Measurements from ENCODE around the gene DYRK1A. TPM values are rescaled to one million over a fixed set of nuclear protein-coding genes. Genes with fewer than 3 reads are reported as not detected.

Gene DYRK1A
- total and polyA plus RNA-seq, 2 of the 13 experiments (the other 11 are each of a cell fraction or from before 2014, with no cell fraction given) = 24.6 to 34.2 TPM

DNA sequence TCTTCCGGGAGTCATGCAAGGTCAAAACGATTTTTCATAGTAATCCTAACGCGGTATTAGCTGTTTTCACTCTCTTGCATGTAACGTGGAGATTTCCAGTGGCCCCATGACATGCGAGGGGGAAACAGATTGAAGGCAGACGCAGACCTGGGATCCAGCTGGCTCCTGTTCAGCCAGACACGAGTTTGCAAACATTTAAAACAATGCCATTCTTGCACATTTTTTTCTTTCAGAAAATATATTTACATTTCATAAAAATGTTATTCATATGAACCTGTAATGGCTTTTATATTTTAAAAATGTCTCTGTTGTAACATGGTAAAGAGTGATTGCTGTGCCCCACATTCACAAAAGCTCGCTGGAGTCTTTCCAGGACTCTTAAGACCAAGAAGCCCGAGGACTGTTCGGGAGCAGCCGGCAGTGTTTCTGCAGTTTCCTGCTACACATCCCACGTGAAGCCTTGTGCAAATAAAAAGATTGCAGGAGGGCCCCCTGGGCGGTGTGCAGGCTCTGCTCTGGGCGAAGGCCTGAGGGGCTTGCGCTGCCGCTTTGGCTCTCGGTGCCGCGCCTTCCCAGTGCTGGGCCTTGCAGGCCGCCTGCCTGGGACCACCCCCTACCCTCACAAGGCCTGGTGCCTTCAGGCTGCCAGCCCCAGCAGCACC, 184.9 kb downstream of the DYRK1A start (continued):
- peak; percentile 53 for TF ChIP-seq ZNF781 (CRISPR knock-in tag; IDR thresholded peaks at IDR 0.05; ENCODE audit: borderline replicate concordance, not compliant biosample characterization)
- 0 out of 2 replicates have a peak, but pooled peaks have one; percentile 37 for TF ChIP-seq ARNTL (CRISPR knock-in tag; IDR thresholded peaks at IDR 0.05)
- TF ChIP-seq, protein P1, sequence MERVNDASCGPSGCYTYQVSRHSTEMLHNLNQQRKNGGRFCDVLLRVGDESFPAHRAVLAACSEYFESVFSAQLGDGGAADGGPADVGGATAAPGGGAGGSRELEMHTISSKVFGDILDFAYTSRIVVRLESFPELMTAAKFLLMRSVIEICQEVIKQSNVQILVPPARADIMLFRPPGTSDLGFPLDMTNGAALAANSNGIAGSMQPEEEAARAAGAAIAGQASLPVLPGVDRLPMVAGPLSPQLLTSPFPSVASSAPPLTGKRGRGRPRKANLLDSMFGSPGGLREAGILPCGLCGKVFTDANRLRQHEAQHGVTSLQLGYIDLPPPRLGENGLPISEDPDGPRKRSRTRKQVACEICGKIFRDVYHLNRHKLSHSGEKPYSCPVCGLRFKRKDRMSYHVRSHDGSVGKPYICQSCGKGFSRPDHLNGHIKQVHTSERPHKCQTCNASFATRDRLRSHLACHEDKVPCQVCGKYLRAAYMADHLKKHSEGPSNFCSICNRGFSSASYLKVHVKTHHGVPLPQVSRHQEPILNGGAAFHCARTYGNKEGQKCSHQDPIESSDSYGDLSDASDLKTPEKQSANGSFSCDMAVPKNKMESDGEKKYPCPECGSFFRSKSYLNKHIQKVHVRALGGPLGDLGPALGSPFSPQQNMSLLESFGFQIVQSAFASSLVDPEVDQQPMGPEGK (CRISPR knock-in tag; IDR thresholded peaks at IDR 0.05) = peak; percentile 57; the same call in 1 of the 2 replicates
- TF ChIP-seq, protein P2, sequence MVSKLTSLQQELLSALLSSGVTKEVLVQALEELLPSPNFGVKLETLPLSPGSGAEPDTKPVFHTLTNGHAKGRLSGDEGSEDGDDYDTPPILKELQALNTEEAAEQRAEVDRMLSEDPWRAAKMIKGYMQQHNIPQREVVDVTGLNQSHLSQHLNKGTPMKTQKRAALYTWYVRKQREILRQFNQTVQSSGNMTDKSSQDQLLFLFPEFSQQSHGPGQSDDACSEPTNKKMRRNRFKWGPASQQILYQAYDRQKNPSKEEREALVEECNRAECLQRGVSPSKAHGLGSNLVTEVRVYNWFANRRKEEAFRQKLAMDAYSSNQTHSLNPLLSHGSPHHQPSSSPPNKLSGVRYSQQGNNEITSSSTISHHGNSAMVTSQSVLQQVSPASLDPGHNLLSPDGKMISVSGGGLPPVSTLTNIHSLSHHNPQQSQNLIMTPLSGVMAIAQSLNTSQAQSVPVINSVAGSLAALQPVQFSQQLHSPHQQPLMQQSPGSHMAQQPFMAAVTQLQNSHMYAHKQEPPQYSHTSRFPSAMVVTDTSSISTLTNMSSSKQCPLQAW (CRISPR knock-in tag; IDR thresholded peaks at IDR 0.05) = no peak
- TF ChIP-seq YY1 (IDR thresholded peaks at IDR 0.05; ENCODE audit: insufficient read depth, insufficient replicate concordance, low read depth, low read length) = no peak
- TF ChIP-seq RNF2 (conservative IDR thresholded peaks at IDR 0.05; ENCODE audit: low read depth) = 0 out of 2 replicates have a peak, but pooled peaks have one; percentile 33
- TF ChIP-seq ZNF768 (CRISPR knock-in tag; IDR thresholded peaks at IDR 0.05) = 0 out of 2 replicates have a peak, but pooled peaks have one; percentile 25
- TF ChIP-seq ZNF562 (CRISPR knock-in tag; IDR thresholded peaks at IDR 0.05; ENCODE audit: borderline replicate concordance) = no peak
- TF ChIP-seq ZNF605 (CRISPR knock-in tag; IDR thresholded peaks at IDR 0.05) = no peak
- TF ChIP-seq ZNF709 (CRISPR knock-in tag; IDR thresholded peaks at IDR 0.05) = 0 out of 2 replicates have a peak, but pooled peaks have one; percentile 33
- TF ChIP-seq ZNF317 (CRISPR knock-in tag; IDR thresholded peaks at IDR 0.05) = no peak
- no peak for TF ChIP-seq SP1 (IDR thresholded peaks at IDR 0.05)
- TF ChIP-seq SP1 (CRISPR knock-in tag; IDR thresholded peaks at IDR 0.05) = no peak
- TF ChIP-seq TAF1 (CRISPR knock-in tag; IDR thresholded peaks at IDR 0.05) = no peak
- no peak for TF ChIP-seq KDM5A (IDR thresholded peaks at IDR 0.05; ENCODE audit: borderline replicate concordance, low read length)
- TF ChIP-seq, protein P3, sequence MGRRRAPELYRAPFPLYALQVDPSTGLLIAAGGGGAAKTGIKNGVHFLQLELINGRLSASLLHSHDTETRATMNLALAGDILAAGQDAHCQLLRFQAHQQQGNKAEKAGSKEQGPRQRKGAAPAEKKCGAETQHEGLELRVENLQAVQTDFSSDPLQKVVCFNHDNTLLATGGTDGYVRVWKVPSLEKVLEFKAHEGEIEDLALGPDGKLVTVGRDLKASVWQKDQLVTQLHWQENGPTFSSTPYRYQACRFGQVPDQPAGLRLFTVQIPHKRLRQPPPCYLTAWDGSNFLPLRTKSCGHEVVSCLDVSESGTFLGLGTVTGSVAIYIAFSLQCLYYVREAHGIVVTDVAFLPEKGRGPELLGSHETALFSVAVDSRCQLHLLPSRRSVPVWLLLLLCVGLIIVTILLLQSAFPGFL (CRISPR knock-in tag; IDR thresholded peaks at IDR 0.05) = no peak
- TF ChIP-seq, protein P4, sequence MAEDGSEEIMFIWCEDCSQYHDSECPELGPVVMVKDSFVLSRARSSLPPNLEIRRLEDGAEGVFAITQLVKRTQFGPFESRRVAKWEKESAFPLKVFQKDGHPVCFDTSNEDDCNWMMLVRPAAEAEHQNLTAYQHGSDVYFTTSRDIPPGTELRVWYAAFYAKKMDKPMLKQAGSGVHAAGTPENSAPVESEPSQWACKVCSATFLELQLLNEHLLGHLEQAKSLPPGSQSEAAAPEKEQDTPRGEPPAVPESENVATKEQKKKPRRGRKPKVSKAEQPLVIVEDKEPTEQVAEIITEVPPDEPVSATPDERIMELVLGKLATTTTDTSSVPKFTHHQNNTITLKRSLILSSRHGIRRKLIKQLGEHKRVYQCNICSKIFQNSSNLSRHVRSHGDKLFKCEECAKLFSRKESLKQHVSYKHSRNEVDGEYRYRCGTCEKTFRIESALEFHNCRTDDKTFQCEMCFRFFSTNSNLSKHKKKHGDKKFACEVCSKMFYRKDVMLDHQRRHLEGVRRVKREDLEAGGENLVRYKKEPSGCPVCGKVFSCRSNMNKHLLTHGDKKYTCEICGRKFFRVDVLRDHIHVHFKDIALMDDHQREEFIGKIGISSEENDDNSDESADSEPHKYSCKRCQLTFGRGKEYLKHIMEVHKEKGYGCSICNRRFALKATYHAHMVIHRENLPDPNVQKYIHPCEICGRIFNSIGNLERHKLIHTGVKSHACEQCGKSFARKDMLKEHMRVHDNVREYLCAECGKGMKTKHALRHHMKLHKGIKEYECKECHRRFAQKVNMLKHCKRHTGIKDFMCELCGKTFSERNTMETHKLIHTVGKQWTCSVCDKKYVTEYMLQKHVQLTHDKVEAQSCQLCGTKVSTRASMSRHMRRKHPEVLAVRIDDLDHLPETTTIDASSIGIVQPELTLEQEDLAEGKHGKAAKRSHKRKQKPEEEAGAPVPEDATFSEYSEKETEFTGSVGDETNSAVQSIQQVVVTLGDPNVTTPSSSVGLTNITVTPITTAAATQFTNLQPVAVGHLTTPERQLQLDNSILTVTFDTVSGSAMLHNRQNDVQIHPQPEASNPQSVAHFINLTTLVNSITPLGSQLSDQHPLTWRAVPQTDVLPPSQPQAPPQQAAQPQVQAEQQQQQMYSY (CRISPR knock-in tag; IDR thresholded peaks at IDR 0.05) = no peak
- peak; percentile 35; the same call in 1 of the 2 replicates for TF ChIP-seq PITX1 (CRISPR knock-in tag; IDR thresholded peaks at IDR 0.05)
- TF ChIP-seq ZNF225 (CRISPR knock-in tag; IDR thresholded peaks at IDR 0.05) = no peak
- TF ChIP-seq ZNF343 (CRISPR knock-in tag; IDR thresholded peaks at IDR 0.05) = no peak
- TF ChIP-seq CBX1 (IDR thresholded peaks at IDR 0.05; ENCODE audit: low read depth) = no peak
- no peak for TF ChIP-seq BRD4 (CRISPR knock-in tag; IDR thresholded peaks at IDR 0.05)
- TF ChIP-seq PHF20 (CRISPR knock-in tag; IDR thresholded peaks at IDR 0.05) = peak; percentile 29; the same call in 1 of the 2 replicates
